Adipose tissue (tissue), 3 donors: ENCODE measurements around the gene LRRC42. TPM values are rescaled to one million over a fixed set of nuclear protein-coding genes. Genes with fewer than 3 reads are reported as not detected.

ENCODE experiments used
- H3K27ac ChIP-seq: one replicate; pipeline ENCODE4 v1.5.1; 2013; ENCODE audit warnings: low read depth, low read length
- WGBS, 3 donors: extraction: QIAGEN DNeasy Blood & Tissue Kit; methylation state at CpG; one replicate each; pipeline ENCODE4 v1.1.7; 2013; 5-methylcytosine and 5-hydroxymethylcytosine counted together
- polyA plus RNA-seq, 3 donors: library from polyadenylated mRNA; stranded (reverse); fragments of 200-250 nt; gene quantifications; one replicate each; pipeline ENCODE4 v1.2.3, GENCODE V29; 2013
- donor health status: healthy with polysubstance abuse.
- donor health status: Bipolar disorder and iron deficiency.
- donor health status: healthy.

LRRC42 gene
- 10 to 100 TPM in 2 of 3 donors, 1 to 10 TPM in 1; 9.6 to 18.4 (median 12.8) TPM for polyA plus RNA-seq

- 1 to 3% (median 1%) methylated on average over 18 to 58 of the region's 58 CpGs for WGBS, 3 donors
- H3K27ac ChIP-seq = no peak within 1 kb of the TSS
Observed at GRCh38 chr1:53946252-53947171, at the start of gene LRRC42. Gene LRRC42 (plus strand): TSS chr1:53946350. CDS start chr1:53952000, 5,650 bp downstream.

- 72 to 83% (median 80%) methylated on average over 2 of the region's 2 CpGs for WGBS, 3 donors
- peak overlapping the region; percentile 6 for H3K27ac ChIP-seq
Observed at GRCh38 chr1:53896635-53897229, 49.4 kb upstream of the LRRC42 start.

GRCh38 chr1:53899206-53899628 lies 46.9 kb upstream of the LRRC42 start:
- 9 to 15% (median 13%) methylated on average over 2 of the region's 2 CpGs for WGBS, 3 donors
- H3K27ac ChIP-seq = no peak overlapping the region

- WGBS, 3 donors = 88 to 95% (median 89%) methylated on average over 3 of the region's 3 CpGs
- no peak overlapping the region for H3K27ac ChIP-seq
Observed at GRCh38 chr1:53899708-53900107, 46.4 kb upstream of the LRRC42 start.

- H3K27ac ChIP-seq = no peak overlapping the region
- 76 to 78% (median 78%) methylated on average over 7 of the region's 7 CpGs for WGBS, 3 donors
Observed at GRCh38 chr1:53902235-53903138, 43.7 kb upstream of the LRRC42 start.

GRCh38 chr1:53905509-53905908 lies 40.6 kb upstream of the LRRC42 start:
- no peak overlapping the region for H3K27ac ChIP-seq
- WGBS, 3 donors = 97 to 98% (median 98%) methylated on average over 8 of the region's 8 CpGs

GRCh38 chr1:53906121-53906520 lies 40.0 kb upstream of the LRRC42 start:
- H3K27ac ChIP-seq = no peak overlapping the region
- 85 to 88% (median 86%) methylated on average over 4 of the region's 4 CpGs for WGBS, 3 donors

GRCh38 chr1:53909946-53910345 lies 36.2 kb upstream of the LRRC42 start:
- H3K27ac ChIP-seq = no peak overlapping the region
- 74 to 78% (median 75%) methylated on average over 3 of the region's 3 CpGs for WGBS, 3 donors

- no peak overlapping the region for H3K27ac ChIP-seq
- 82 to 98% (median 95%) methylated on average over 4 of the region's 4 CpGs for WGBS, 3 donors
Observed at GRCh38 chr1:53911442-53911841, 34.7 kb upstream of the LRRC42 start.

GRCh38 chr1:53913352-53914033 lies 32.7 kb upstream of the LRRC42 start:
- WGBS, 3 donors = 86 to 88% (median 87%) methylated on average over 5 of the region's 5 CpGs
- no peak overlapping the region for H3K27ac ChIP-seq

GRCh38 chr1:53918343-53918742 lies 27.8 kb upstream of the LRRC42 start:
- H3K27ac ChIP-seq = no peak overlapping the region
- 62 to 89% (median 81%) methylated on average over 5 of the region's 5 CpGs for WGBS, 3 donors

GRCh38 chr1:53919675-53920066 lies 26.5 kb upstream of the LRRC42 start:
- 76 to 85% (median 84%) methylated on average over 3 of the region's 3 CpGs for WGBS, 3 donors
- H3K27ac ChIP-seq = no peak overlapping the region

- no peak overlapping the region for H3K27ac ChIP-seq
- WGBS, 3 donors = 95 to 96% (median 96%) methylated on average over 2 of the region's 2 CpGs
Observed at GRCh38 chr1:53927376-53927881, 18.7 kb upstream of the LRRC42 start.

GRCh38 chr1:53929246-53929960 lies 16.7 kb upstream of the LRRC42 start:
- 88 to 96% (median 95%) methylated on average over 2 of the region's 2 CpGs for WGBS, 3 donors
- no peak overlapping the region for H3K27ac ChIP-seq

GRCh38 chr1:53930932-53931331 lies 15.2 kb upstream of the LRRC42 start:
- 93 to 97% (median 94%) methylated on average over 3 of the region's 3 CpGs for WGBS, 3 donors
- no peak overlapping the region for H3K27ac ChIP-seq

- WGBS, 3 donors = 97 to 100% (median 99%) methylated on average over 2 of the region's 2 CpGs
- no peak overlapping the region for H3K27ac ChIP-seq
Observed at GRCh38 chr1:53931523-53931922, 14.6 kb upstream of the LRRC42 start.

- 97 to 100% (median 99%) methylated on average over 1 of the region's 1 CpG for WGBS, 3 donors
- no peak overlapping the region for H3K27ac ChIP-seq
Observed at GRCh38 chr1:53934170-53934765, 11.9 kb upstream of the LRRC42 start.
